ENCODE data around the gene LANCL2.

- TF ChIP-seq POLR2A (IDR thresholded peaks at IDR 0.05; ENCODE audit: borderline replicate concordance, extremely low read depth, insufficient read depth, insufficient read length), result no peak
- no peak for TF ChIP-seq ZFX (IDR thresholded peaks at IDR 0.05)
- TF ChIP-seq REST (IDR thresholded peaks at IDR 0.05; ENCODE audit: low read depth), result no peak
- no peak for TF ChIP-seq EZH2 (IDR thresholded peaks at IDR 0.05)
- no peak for TF ChIP-seq CTCF (IDR thresholded peaks at IDR 0.05 in 2 of 3, conservative IDR thresholded peaks at IDR 0.05 in 1 of 3; ENCODE audit: borderline replicate concordance in 1 of 3, insufficient read depth in 1 of 3, low read depth in 2 of 3, low read length in 2 of 3)
- TF ChIP-seq MAX (IDR thresholded peaks at IDR 0.05), result no peak
- TF ChIP-seq ZBTB33 (IDR thresholded peaks at IDR 0.05; ENCODE audit: extremely low read depth, insufficient replicate concordance, low read length), result no peak
- TF ChIP-seq SRF (IDR thresholded peaks at IDR 0.05; ENCODE audit: low read depth), result no peak
- TF ChIP-seq RAD21 (IDR thresholded peaks at IDR 0.05; ENCODE audit: low read depth), result no peak
- TF ChIP-seq EZH2phosphoT487 (IDR thresholded peaks at IDR 0.05; ENCODE audit: borderline replicate concordance), result no peak
- TF ChIP-seq POLR2AphosphoS5 (IDR thresholded peaks at IDR 0.05; ENCODE audit: low read depth, low read length), result no peak
- no peak for TF ChIP-seq ATF3 (IDR thresholded peaks at IDR 0.05)
- no peak for TF ChIP-seq FOSL1 (IDR thresholded peaks at IDR 0.05; ENCODE audit: low read depth)
Measured at GRCh38 chr7:55475855-55476803, 111.0 kb downstream of the LANCL2 start.

Data from HCT116 (cell line).